GM23338 (cell line): ENCODE data around the gene APOBEC3B. TPM values are rescaled to one million over a fixed set of nuclear protein-coding genes. Genes with fewer than 3 reads are reported as not detected.

Experiments used
- ATAC-seq: fragments of 200-7000 bp; cut with Tn5 transposase; 3 replicates; pipeline ENCODE4 v1.9.1; 2020
- DNase-seq: peaks from one replicate; pipeline ENCODE4 v3.0.0-alpha.2; 2015; ENCODE audit warnings: low spot score
- H2AFZ ChIP-seq: fragments of 200-600 bp; sonication (generic); 2 replicates; pipeline ENCODE4 v1.8.0; 2016; ENCODE audit warnings: antibody characterized with exemption, mild to moderate bottlenecking, moderate library complexity
- H3F3A ChIP-seq: fragments of 200-600 bp; sonication (generic); replicated peaks from 2 replicates; pipeline ENCODE4 v1.8.0; 2017; ENCODE audit warnings: antibody characterized with exemption, mixed run types, low read depth
- H3K27ac ChIP-seq: fragments of 200-600 bp; sonication (generic); 2 replicates; pipeline ENCODE4 v1.6.1; 2016; ENCODE audit warnings: low read depth
- H3K27me3 ChIP-seq: fragments of 200-600 bp; sonication (generic); 2 replicates; pipeline ENCODE4 v1.8.0; 2016; ENCODE audit warnings: mild to moderate bottlenecking, mixed run types, moderate library complexity; ENCODE audit not compliant: insufficient read depth
- H3K36me3 ChIP-seq: fragments of 200-600 bp; sonication (generic); 2 replicates; pipeline ENCODE4 v1.8.0; 2016; ENCODE audit warnings: mild to moderate bottlenecking; ENCODE audit not compliant: insufficient read depth
- H3K4me1 ChIP-seq: fragments of 200-600 bp; sonication (generic); 2 replicates; pipeline ENCODE4 v1.8.0; 2016; ENCODE audit warnings: mild to moderate bottlenecking, moderate library complexity; ENCODE audit not compliant: insufficient read depth
- H3K4me2 ChIP-seq: fragments of 200-600 bp; sonication (generic); 2 replicates; pipeline ENCODE4 v1.7.1; 2017; ENCODE audit warnings: mixed run types
- H3K4me3 ChIP-seq: fragments of 200-600 bp; sonication (generic); 2 replicates; pipeline ENCODE4 v1.6.1; 2016; ENCODE audit warnings: mixed run types
- H3K79me2 ChIP-seq: fragments of 200-600 bp; sonication (generic); replicated peaks from 2 replicates; pipeline ENCODE4 v1.8.0; 2017; ENCODE audit warnings: mild to moderate bottlenecking; ENCODE audit not compliant: insufficient read depth
- H3K9me2 ChIP-seq: fragments of 200-600 bp; sonication (generic); 2 replicates; pipeline ENCODE4 v1.8.0; 2017; ENCODE audit not compliant: insufficient read depth
- H4K20me1 ChIP-seq: fragments of 200-600 bp; sonication (generic); replicated peaks from 2 replicates; pipeline ENCODE4 v1.8.0; 2017; ENCODE audit warnings: mild to moderate bottlenecking; ENCODE audit not compliant: insufficient read depth
- H3K27ac Mint-ChIP-seq: 2 replicates; pipeline ENCODE4 v1.8.0; 2020; ENCODE audit warnings: inconsistent platforms, mild to moderate bottlenecking, moderate library complexity, mixed read lengths
- H3K27me3 Mint-ChIP-seq: 3 replicates; pipeline ENCODE4 v1.8.0; 2022; ENCODE audit warnings: low read depth, mild to moderate bottlenecking, moderate library complexity, mixed read lengths, inconsistent platforms; ENCODE audit not compliant: insufficient read depth, poor library complexity
- H3K36me3 Mint-ChIP-seq: 3 replicates; pipeline ENCODE4 v1.8.0; 2021; ENCODE audit warnings: low read depth, mild to moderate bottlenecking, inconsistent platforms, moderate library complexity, mixed read lengths
- H3K4me1 Mint-ChIP-seq: 3 replicates; pipeline ENCODE4 v1.8.0; 2020; ENCODE audit warnings: mild to moderate bottlenecking, inconsistent platforms, mixed read lengths
- H3K4me3 Mint-ChIP-seq: 3 replicates; pipeline ENCODE4 v1.8.0; 2021; ENCODE audit warnings: moderate library complexity, mild to moderate bottlenecking, inconsistent platforms, mixed read lengths
- H3K9me3 Mint-ChIP-seq: 3 replicates; pipeline ENCODE4 v1.8.0; 2020; ENCODE audit warnings: moderate library complexity, mild to moderate bottlenecking, inconsistent platforms, mixed read lengths
- EZH2 ChIP-seq: fragments of 200-600 bp; sonication (generic); IDR thresholded peaks from one replicate; pipeline ENCODE4 v1.8.0; 2017; ENCODE audit warnings: antibody characterized with exemption, mild to moderate bottlenecking, low read depth; ENCODE audit not compliant: unreplicated experiment
- EZH2phosphoT487 ChIP-seq: fragments of 200-600 bp; sonication (generic); IDR thresholded peaks from one replicate; pipeline ENCODE4 v1.8.1; 2018; ENCODE audit warnings: antibody characterized with exemption; ENCODE audit not compliant: unreplicated experiment
- JUNB ChIP-seq: IDR thresholded peaks from one replicate; pipeline ENCODE4 v1.6.1; 2016; ENCODE audit warnings: antibody characterized with exemption; ENCODE audit not compliant: unreplicated experiment
- NANOG ChIP-seq: IDR thresholded peaks from 2 replicates; pipeline ENCODE4 v1.6.1; 2016; ENCODE audit warnings: antibody characterized with exemption, borderline replicate concordance
- STAT1 ChIP-seq: IDR thresholded peaks from one replicate; pipeline ENCODE4 v1.6.1; 2016; ENCODE audit warnings: antibody characterized with exemption; ENCODE audit not compliant: unreplicated experiment
- polyA plus RNA-seq: library from polyadenylated mRNA; unstranded; fragments of >200 nt; fragmentation: Nextera tagmentation; extraction: Ambion mirVana; gene quantifications from 2 replicates; pipeline ENCODE4 v1.2.1, GENCODE V29; 2016
- total RNA-seq: library from RNA; depleted of rRNA; stranded (reverse); fragments of >200 nt; shearing (Covaris generic); gene quantifications from 2 replicates; pipeline ENCODE4 v1.2.3, GENCODE V29; 2014
- TF ChIP-seq, protein P1 (sequence below): fragments of 250-450 bp; sonication (Bioruptor Pico); IDR thresholded peaks from 2 replicates; pipeline ENCODE4 v1.5.0; 2020; ENCODE audit warnings: mild to moderate bottlenecking, moderate library complexity
- TF ChIP-seq, protein P2 (sequence below), 2 experiments: fragments of 200-600 bp in 1 of 2; sonication (generic) in 1 of 2; conservative IDR thresholded peaks; 2 replicates each; pipeline versions ENCODE4 v1.5.1 to v1.6.1; 2016 to 2017; ENCODE audit warnings: antibody characterized with exemption in 2 of 2, low read depth in 2 of 2, mild to moderate bottlenecking in 2 of 2, moderate library complexity in 1 of 2
- TF ChIP-seq, protein P3 (sequence below): IDR thresholded peaks from 2 replicates; pipeline ENCODE4 v1.6.1; 2016; ENCODE audit warnings: antibody characterized with exemption
- TF ChIP-seq, protein P4 (sequence below): IDR thresholded peaks from one replicate; pipeline ENCODE4 v1.6.1; 2018; ENCODE audit warnings: antibody characterized with exemption; ENCODE audit not compliant: unreplicated experiment

The APOBEC3B gene
- total and polyA plus RNA-seq, 2 experiments from 2014 or later, result 7.0 to 9.2 TPM

DNA sequence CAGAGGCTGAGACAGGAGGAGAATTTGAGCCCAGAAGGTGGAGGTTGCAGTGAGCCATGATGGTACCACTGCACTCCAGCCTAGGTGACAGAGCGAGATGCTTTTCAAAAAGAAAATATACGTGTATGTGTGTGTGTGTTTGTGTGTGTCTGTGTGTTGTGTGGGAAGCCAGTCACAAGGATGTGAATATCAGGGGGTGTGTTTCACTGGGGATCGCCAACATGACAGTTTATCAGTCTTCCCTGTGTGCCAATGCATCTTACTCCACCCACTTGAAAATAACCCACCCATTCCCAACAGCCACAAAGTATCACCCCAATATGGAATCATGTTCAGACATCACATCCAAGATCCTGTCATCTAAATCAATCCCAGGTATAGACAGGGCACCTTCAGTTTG, 10.4 kb upstream of the APOBEC3B start:
- Mint-ChIP-seq H3K27me3 (peaks cover 6% of the 10 kb centered on the region), H3K27ac (no peak overlapping the region), H3K4me1 (no peaks in the 10 kb centered on the region; the same call in 2 of the 3 replicates), H3K36me3 (peaks cover 17% of the 10 kb centered on the region; the same call in 2 of the 3 replicates), H3K4me3 (no peak overlapping the region), H3K9me3 (peaks cover 28% of the 10 kb centered on the region)
- H3K79me2 ChIP-seq, result no peaks in the 10 kb centered on the region
- H3F3A ChIP-seq, result no peaks in the 10 kb centered on the region
- no peak overlapping the region for H3K4me3 ChIP-seq
- ATAC-seq (no peak), DNase-seq (no peak)
- no peak overlapping the region for H3K4me2 ChIP-seq
- H3K27me3 ChIP-seq, result no peaks in the 10 kb centered on the region
- no peaks in the 10 kb centered on the region for H4K20me1 ChIP-seq
- H3K36me3 ChIP-seq, result peaks cover 6% of the 10 kb centered on the region; the same call in 1 of the 2 replicates
- no peak overlapping the region for H3K27ac ChIP-seq
- no peaks in the 10 kb centered on the region for H3K9me2 ChIP-seq
- H3K4me1 ChIP-seq, result no peaks in the 10 kb centered on the region
- no peak overlapping the region for H2AFZ ChIP-seq
- TF ChIP-seq STAT1 (no peak), EZH2phosphoT487 (no peak)

DNA sequence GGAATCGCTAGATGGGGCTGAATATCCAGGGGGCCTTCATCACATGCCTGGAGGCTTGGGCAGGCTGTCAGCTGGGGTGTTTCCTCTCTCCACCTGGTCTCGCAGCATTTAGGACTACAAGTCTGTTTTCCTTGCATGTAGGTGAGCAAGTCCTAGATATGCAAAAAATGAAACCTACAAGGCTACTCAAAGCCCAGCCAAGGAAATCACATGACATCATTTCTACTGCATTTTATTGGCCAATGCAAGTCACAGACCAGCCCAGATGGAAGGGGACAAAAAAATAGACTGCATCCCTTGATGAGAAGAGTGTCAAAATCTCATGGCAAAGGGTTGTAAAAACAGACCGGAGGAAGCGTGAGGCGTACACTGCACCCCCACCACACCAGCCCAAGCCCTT, 9.6 kb upstream of the APOBEC3B start:
- Histone ChIP-seq H3K9me2 (no peaks in the 10 kb centered on the region), H3K4me3 (no peak overlapping the region), H4K20me1 (no peaks in the 10 kb centered on the region), H3K27ac (no peak overlapping the region), H3K4me2 (no peak overlapping the region), H3K36me3 (peaks cover 6% of the 10 kb centered on the region; the same call in 1 of the 2 replicates), H3K79me2 (no peaks in the 10 kb centered on the region), H3F3A (no peaks in the 10 kb centered on the region), H3K27me3 (no peaks in the 10 kb centered on the region), H3K4me1 (no peaks in the 10 kb centered on the region), H2AFZ (no peak overlapping the region)
- ATAC-seq, result no peak
- H3K4me3 Mint-ChIP-seq, result no peak overlapping the region
- no peak overlapping the region for H3K27ac Mint-ChIP-seq
- no peaks in the 10 kb centered on the region; the same call in 2 of the 3 replicates for H3K4me1 Mint-ChIP-seq
- no peak for DNase-seq
- H3K9me3 Mint-ChIP-seq, result peaks cover 36% of the 10 kb centered on the region
- H3K27me3 Mint-ChIP-seq, result peaks cover 5% of the 10 kb centered on the region
- H3K36me3 Mint-ChIP-seq, result peaks cover 24% of the 10 kb centered on the region; the same call in 2 of the 3 replicates
- TF ChIP-seq, protein P1, sequence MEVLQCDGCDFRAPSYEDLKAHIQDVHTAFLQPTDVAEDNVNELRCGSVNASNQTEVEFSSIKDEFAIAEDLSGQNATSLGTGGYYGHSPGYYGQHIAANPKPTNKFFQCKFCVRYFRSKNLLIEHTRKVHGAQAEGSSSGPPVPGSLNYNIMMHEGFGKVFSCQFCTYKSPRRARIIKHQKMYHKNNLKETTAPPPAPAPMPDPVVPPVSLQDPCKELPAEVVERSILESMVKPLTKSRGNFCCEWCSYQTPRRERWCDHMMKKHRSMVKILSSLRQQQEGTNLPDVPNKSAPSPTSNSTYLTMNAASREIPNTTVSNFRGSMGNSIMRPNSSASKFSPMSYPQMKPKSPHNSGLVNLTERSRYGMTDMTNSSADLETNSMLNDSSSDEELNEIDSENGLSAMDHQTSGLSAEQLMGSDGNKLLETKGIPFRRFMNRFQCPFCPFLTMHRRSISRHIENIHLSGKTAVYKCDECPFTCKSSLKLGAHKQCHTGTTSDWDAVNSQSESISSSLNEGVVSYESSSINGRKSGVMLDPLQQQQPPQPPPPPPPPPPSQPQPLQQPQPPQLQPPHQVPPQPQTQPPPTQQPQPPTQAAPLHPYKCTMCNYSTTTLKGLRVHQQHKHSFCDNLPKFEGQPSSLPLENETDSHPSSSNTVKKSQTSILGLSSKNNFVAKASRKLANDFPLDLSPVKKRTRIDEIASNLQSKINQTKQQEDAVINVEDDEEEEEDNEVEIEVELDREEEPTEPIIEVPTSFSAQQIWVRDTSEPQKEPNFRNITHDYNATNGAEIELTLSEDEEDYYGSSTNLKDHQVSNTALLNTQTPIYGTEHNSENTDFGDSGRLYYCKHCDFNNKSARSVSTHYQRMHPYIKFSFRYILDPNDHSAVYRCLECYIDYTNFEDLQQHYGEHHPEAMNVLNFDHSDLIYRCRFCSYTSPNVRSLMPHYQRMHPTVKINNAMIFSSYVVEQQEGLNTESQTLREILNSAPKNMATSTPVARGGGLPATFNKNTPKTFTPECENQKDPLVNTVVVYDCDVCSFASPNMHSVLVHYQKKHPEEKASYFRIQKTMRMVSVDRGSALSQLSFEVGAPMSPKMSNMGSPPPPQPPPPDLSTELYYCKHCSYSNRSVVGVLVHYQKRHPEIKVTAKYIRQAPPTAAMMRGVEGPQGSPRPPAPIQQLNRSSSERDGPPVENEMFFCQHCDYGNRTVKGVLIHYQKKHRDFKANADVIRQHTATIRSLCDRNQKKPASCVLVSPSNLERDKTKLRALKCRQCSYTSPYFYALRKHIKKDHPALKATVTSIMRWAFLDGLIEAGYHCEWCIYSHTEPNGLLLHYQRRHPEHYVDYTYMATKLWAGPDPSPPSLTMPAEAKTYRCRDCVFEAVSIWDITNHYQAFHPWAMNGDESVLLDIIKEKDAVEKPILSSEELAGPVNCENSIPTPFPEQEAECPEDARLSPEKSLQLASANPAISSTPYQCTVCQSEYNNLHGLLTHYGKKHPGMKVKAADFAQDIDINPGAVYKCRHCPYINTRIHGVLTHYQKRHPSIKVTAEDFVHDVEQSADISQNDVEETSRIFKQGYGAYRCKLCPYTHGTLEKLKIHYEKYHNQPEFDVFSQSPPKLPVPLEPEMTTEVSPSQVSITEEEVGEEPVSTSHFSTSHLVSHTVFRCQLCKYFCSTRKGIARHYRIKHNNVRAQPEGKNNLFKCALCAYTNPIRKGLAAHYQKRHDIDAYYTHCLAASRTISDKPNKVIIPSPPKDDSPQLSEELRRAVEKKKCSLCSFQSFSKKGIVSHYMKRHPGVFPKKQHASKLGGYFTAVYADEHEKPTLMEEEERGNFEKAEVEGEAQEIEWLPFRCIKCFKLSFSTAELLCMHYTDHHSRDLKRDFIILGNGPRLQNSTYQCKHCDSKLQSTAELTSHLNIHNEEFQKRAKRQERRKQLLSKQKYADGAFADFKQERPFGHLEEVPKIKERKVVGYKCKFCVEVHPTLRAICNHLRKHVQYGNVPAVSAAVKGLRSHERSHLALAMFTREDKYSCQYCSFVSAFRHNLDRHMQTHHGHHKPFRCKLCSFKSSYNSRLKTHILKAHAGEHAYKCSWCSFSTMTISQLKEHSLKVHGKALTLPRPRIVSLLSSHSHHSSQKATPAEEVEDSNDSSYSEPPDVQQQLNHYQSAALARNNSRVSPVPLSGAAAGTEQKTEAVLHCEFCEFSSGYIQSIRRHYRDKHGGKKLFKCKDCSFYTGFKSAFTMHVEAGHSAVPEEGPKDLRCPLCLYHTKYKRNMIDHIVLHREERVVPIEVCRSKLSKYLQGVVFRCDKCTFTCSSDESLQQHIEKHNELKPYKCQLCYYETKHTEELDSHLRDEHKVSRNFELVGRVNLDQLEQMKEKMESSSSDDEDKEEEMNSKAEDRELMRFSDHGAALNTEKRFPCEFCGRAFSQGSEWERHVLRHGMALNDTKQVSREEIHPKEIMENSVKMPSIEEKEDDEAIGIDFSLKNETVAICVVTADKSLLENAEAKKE (CRISPR knock-in tag), result no peak
- TF ChIP-seq EZH2phosphoT487 (no peak), JUNB (no peak), EZH2 (no peak), NANOG (no peak)
- TF ChIP-seq, protein P2, sequence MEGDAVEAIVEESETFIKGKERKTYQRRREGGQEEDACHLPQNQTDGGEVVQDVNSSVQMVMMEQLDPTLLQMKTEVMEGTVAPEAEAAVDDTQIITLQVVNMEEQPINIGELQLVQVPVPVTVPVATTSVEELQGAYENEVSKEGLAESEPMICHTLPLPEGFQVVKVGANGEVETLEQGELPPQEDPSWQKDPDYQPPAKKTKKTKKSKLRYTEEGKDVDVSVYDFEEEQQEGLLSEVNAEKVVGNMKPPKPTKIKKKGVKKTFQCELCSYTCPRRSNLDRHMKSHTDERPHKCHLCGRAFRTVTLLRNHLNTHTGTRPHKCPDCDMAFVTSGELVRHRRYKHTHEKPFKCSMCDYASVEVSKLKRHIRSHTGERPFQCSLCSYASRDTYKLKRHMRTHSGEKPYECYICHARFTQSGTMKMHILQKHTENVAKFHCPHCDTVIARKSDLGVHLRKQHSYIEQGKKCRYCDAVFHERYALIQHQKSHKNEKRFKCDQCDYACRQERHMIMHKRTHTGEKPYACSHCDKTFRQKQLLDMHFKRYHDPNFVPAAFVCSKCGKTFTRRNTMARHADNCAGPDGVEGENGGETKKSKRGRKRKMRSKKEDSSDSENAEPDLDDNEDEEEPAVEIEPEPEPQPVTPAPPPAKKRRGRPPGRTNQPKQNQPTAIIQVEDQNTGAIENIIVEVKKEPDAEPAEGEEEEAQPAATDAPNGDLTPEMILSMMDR (conservative IDR thresholded peaks at IDR 0.05; ENCODE audit: low read depth in 2 of 2), result no peak
- TF ChIP-seq, protein P3, sequence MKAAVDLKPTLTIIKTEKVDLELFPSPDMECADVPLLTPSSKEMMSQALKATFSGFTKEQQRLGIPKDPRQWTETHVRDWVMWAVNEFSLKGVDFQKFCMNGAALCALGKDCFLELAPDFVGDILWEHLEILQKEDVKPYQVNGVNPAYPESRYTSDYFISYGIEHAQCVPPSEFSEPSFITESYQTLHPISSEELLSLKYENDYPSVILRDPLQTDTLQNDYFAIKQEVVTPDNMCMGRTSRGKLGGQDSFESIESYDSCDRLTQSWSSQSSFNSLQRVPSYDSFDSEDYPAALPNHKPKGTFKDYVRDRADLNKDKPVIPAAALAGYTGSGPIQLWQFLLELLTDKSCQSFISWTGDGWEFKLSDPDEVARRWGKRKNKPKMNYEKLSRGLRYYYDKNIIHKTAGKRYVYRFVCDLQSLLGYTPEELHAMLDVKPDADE, result no peak
- TF ChIP-seq, protein P4, sequence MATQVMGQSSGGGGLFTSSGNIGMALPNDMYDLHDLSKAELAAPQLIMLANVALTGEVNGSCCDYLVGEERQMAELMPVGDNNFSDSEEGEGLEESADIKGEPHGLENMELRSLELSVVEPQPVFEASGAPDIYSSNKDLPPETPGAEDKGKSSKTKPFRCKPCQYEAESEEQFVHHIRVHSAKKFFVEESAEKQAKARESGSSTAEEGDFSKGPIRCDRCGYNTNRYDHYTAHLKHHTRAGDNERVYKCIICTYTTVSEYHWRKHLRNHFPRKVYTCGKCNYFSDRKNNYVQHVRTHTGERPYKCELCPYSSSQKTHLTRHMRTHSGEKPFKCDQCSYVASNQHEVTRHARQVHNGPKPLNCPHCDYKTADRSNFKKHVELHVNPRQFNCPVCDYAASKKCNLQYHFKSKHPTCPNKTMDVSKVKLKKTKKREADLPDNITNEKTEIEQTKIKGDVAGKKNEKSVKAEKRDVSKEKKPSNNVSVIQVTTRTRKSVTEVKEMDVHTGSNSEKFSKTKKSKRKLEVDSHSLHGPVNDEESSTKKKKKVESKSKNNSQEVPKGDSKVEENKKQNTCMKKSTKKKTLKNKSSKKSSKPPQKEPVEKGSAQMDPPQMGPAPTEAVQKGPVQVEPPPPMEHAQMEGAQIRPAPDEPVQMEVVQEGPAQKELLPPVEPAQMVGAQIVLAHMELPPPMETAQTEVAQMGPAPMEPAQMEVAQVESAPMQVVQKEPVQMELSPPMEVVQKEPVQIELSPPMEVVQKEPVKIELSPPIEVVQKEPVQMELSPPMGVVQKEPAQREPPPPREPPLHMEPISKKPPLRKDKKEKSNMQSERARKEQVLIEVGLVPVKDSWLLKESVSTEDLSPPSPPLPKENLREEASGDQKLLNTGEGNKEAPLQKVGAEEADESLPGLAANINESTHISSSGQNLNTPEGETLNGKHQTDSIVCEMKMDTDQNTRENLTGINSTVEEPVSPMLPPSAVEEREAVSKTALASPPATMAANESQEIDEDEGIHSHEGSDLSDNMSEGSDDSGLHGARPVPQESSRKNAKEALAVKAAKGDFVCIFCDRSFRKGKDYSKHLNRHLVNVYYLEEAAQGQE, result no peak
